Esophagus squamous epithelium (tissue), 4 donors: Measurements from ENCODE around the gene CD300LF.

Experiments
- CTCF ChIP-seq, 6 experiments: fragments of 450-650 bp in 4 of 6; fragments of 200-600 bp in 2 of 6; sonication (generic) in 2 of 6; IDR thresholded peaks; one replicate each; pipeline ENCODE4 v1.5.1; 2016 to 2019; ENCODE audit warnings: antibody characterized with exemption in 6 of 6, mild to moderate bottlenecking in 4 of 6, moderate library complexity in 4 of 6
- POLR2A ChIP-seq, 4 donors: fragments of 450-650 bp; IDR thresholded peaks; one replicate each; pipeline ENCODE4 v1.6.1; 2017; ENCODE audit warnings: antibody characterized with exemption in 4 of 4, mild to moderate bottlenecking in 4 of 4, moderate library complexity in 3 of 4

- TF ChIP-seq CTCF (IDR thresholded peaks at IDR 0.05) = no peak
- peak in 1 of 4 donors; percentile 32 for TF ChIP-seq POLR2A (IDR thresholded peaks at IDR 0.05)
These were observed 46.1 kb upstream of the CD300LF start for GRCh38 chr17:74758848-74759168.
